Fibroblast of skin of left biceps (primary cell): ENCODE measurements around the gene ADGRD2.

Source experiments
- DNase-seq, 2 experiments: peaks; one replicate each; pipeline ENCODE4 v3.0.0-alpha.2; 2013; ENCODE audit warnings: low read depth in 2 of 2

The ADGRD2 gene

GRCh38 chr9:124497441-124497840 lies 47.2 kb downstream of the ADGRD2 start:
- DNase-seq, result no peak

GRCh38 chr9:124498040-124498439 lies 47.8 kb downstream of the ADGRD2 start:
- DNase-seq, result no peak

DNA sequence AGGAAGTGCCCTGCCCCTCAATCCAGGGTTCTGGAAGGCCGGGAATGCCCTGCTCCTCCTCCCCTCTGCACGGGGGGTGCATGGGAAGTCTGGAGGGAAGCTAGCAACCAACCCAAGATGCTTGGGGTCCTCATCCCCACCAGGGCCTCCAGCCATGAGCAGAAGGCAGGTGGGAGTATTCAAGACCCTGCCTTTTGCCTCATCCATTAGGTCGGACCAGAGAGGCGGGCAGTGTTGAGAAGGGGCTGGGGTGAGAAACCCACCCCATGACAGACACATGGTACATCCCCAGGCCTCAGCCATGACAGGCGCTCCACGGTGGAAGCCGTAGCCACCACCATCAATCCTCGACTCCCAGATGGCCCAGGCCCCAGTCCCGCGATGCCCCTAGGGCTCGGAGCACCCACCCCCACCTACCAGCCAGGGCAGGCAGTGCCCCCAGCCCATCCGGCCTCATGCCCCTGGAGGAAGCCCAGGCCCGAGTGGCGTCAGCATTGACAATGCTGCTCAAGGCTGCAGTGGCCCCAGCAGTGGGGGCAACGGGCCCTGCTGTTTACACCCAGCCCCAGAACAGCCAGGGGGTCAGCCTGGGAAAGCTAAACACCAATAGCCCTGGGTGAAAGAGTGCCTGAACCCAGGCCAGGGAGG lies 48.4 kb downstream of the ADGRD2 start:
- no peak for DNase-seq

GRCh38 chr9:124499216-124499615 lies 49.0 kb downstream of the ADGRD2 start:
- no peak for DNase-seq

GRCh38 chr9:124500028-124500795 lies 50.0 kb downstream of the ADGRD2 start:
- DNase-seq, result no peak

DNA sequence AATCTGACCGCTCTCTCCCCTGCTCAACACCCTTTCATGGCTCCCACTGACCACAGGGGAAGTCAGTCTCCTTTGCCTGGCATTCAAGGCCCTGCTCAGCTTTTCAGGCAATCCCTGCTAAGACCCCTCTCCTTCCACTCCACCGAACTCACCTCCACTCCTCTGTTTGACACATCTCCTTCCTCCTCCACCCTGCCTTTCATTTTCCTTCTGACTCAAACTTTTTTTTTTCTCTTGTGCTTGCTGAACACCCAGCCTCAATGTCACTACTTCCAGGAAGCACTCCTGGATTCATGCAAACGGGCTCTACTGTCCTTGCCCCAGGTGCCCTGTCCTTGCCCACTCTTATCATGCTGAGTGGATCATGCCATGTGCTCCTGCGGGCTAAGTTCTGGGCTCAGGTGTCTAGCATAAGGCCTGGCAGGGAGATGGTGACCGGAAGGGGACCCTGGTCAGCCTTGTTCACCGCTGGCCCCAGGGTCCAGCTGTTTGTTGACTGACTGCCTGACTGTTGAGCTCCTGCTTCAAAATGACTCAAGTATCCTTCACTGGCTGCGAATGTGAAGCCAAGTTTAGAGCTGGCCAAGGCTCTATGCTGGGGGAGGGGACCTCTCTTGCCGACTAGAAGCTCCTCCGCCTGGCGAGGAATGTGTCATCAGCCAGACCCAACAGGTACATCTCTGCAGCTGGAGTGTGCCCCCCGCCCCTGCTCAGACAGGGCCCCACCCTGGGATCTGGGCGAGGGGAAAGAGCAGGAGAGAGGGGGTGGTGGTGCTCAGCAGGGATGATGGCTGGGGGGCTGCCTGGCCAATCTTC lies 50.8 kb downstream of the ADGRD2 start:
- DNase-seq, result no peak

DNA sequence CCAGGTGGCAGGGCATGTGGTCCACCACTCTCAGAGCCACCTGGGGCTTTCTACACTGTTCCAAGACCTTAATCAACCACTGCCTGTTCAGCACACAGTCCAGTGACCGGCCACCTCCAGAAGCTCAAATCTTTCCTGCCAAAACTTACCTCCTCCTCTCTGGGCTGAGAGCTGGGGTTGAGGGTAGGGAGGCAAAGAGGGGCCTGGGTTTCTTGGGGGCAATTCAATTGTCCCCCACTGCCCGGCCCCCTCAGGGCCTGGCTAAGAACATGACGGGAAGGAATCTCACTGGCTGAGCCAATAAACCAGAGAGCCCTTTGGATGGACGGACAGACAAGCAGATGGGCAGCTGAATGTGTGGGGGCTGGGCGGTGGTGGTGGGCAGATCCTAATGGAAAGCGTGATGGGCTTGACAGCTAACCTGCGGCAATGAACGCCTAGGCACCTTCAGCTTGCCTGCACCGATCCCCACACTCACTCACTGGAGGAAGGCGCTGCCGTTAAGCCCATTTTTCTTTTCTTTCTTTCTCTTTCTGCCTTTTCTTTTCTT lies 51.6 kb downstream of the ADGRD2 start:
- DNase-seq, result no peak

GRCh38 chr9:124502711-124503702 lies 52.8 kb downstream of the ADGRD2 start:
- no peak for DNase-seq

DNA sequence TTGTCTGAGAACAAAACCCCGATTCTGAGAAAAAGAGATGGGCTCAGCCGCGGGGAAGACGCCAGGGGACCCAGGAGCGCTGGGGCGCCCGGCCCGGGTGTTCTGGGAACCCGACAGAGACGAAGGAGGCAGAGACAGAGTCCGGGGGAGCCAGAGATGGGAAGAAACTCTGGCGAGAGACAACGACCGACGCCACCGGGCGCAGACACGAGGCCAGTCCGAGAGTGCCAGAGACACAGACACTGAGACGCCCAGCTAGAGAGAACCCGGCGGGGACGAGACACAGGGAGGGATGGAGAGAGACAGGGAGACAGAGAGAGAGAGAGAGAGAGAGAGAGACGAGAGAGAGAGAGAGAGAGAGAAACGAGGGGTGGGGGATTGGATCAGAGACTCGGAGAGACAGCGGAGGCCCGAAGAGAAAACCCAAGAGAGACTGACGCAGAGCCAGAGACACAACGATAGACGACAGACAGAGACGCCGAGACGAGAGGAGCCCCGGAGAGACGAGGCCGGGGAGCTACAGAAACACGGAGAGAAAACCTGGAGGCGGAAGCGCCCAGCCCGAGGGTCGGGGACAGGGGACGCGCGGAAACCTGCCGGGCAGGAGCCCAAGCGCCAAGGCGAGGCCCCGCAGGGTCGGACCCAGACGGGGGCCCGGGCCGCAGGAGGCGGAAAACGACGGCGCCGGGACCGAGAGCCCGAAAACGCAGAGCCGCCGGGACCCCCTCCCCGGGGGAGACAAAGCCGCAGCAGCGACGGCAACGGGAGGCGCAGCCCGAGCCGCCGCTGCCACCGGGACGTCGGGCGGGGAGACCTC lies 53.7 kb downstream of the ADGRD2 start:
- no peak for DNase-seq

DNA sequence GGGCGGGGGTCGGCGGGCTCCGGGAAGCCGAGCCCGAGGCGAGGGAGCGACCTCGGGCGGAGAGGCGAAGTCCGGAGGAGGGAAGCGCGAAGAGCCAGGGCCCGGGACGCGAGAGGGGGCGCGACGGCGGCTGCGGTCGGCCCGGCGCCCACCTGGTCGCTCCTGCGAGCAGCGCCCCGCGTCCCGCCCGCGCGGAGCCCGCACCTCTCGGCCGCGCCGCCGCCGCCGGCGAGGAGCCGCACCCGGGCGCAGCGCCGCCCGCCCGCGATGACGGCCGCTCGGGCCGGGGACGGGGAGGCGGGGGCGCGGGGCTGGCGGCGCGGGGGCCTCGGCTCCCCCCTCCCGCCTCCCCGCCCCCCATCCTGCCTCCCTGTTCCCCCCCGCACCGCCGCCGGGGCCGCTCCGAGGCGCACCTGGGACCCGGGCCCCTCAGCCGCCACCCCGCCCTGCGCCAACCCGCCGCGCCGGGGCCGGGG lies 54.3 kb downstream of the ADGRD2 start:
- DNase-seq, result no peak

- no peak for DNase-seq
These were observed 55.0 kb downstream of the ADGRD2 start for GRCh38 chr9:124505006-124505900.

- DNase-seq, result no peak
These were observed 55.7 kb downstream of the ADGRD2 start for GRCh38 chr9:124505901-124506346.

DNA sequence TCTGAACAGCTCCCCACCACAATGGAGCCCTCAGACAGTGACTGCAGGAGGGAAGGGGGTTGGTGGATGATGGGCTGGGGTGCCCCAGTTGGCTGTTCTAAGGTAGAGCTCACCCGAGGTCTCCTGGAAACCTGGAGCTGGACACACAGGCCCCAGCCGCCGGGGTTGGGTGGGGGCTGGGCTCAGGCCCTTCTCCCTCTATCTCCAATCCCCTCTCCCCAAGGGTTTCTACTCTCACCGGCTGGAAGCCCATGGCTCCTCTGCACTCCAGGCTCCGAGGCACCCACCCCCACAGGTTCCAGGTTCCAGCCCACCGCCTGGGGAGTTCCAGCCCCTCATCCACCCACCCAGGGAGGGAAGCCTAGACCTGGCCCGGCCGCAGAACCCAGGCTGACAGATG lies 56.2 kb downstream of the ADGRD2 start:
- DNase-seq, result no peak

DNA sequence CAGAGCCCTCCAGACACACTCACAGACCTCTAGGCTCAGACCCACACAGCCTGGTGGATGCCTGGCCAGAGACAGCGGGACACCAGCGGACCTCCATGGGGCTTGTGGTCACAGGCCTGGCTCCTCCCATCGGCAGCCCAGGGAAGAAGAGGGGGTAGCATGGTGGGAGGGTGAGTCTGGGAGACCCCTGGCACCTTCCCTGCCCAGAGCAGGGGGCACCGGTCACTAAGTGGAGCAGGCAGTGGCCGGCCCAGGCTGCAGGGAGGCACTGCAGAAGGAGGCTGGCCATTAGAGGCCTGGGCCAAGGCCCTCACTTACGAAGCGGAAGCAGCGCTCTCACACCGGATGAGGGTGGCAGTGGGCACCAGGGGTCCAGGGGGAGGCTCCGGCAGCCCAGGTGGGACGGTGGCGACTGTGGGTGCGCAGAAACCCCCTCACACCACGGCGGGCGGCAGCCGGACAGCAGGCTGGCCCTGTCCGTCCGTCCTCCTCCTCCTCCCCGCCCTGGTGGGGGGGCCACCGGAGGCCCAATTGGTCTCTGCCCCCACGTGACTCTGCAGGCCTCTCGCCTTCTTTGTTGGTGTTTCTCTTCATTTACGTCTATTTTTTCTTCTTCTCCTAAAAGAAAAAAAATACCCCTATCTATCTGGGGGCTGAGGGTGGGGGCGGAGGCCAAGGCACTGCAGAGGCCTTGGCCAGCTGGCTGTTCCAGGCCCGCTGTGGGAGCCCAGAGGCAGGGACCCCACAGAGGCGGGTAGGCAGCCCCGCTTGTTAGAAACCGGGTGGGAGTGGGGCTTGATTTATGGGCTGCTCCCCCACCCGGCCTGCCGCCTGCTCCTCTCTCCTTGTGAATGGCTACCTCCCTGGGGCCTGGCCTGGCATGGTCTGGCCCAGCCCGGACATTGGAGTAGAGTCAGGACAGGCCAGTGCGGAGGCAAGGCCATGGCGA lies 57.0 kb downstream of the ADGRD2 start, which contains the start of gene NR5A1:
TSS of gene NR5A1 (minus strand) at position 469 of the 949 bp plus-strand sequence. CDS start 4,004 bp downstream, outside the sequence.
- DNase-seq, result no peak

DNA sequence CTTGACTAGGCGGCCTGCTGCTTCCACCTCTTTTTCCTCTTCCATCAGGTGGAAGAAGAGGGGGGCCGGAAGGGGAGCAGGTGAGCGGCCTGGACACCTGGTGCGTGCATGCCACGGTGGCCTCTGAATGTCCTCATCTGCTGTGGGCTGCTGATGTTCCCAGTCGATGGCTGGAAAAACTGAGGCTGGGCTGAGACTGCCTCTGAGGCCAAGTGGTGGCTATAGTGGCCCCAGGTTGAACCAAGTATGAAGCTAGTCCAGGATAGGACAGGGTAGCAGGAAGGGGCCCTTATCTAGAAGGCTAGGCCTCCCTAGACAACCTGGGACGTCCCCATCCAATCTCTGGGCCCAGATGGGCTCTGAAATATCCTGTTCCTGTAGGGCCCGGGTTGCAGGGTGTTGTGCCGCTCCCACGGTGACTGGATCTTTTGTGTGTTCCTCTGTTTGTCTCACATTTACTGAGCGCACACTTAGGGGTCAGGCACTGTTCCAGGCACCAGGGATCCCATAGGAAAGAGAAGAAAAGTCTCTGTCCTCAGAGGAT lies 57.7 kb downstream of the ADGRD2 start:
- no peak for DNase-seq

DNA sequence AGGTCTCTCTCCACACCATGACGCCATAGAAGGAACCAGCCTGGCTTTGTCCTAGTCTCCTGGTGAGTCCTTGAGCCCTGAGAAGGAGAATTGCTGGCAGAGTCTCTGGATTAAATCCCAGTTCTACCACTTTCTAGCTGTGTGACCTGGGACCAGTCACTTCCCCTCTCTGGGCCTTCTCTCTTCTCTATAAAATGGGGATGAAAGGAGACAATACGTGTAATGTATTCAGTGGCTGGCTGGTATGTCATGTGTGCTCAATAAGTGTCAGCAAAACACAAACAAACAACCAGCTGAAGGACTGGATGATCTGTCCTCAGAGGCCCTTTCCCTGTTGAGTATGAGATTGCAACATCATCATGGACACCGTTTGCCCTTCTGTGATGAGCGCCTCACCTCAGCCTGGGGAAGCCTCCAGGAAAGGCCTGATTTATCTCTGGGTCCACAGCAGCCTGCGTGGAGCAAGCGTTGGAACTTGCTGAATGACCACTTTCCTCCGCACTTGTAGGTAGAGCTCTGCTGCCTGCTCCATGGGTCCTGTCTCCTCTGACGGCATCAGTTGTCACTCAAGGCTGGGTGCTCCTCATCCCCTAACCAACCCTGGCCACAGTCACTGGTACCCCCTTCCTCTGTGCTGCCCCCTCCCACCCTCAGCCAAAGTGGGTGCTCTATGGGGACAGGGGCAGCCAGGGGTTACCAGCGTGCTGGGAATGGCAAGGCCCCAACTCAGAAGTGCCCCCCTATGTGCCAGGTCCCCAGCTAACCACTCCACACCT lies 60.6 kb downstream of the ADGRD2 start:
- no peak for DNase-seq
